Uterus (tissue), 4 donors: ENCODE measurements around the gene TTC38. TPM values are rescaled to one million over a fixed set of nuclear protein-coding genes. Genes with fewer than 3 reads are reported as not detected.
"Not testable (repeated sequence)": the region's sequence is repeated elsewhere in the genome, so short reads cannot be mapped to it uniquely, and the experiment has no call there.

Source experiments
- DNase-seq, 2 donors: peaks; one replicate each; pipeline ENCODE4 v3.0.0-alpha.2; 2019 to 2020
- H3K27ac ChIP-seq, 2 donors: fragments of 200-600 bp; sonication (generic); 1 replicate in 1 of 2; 2 replicates in 1 of 2; pipeline ENCODE4 v1.5.1; 2016 to 2018
- H3K27me3 ChIP-seq, 2 donors: fragments of 200-600 bp; sonication (generic); one replicate each; pipeline ENCODE4 v1.5.1; 2018 to 2019; ENCODE audit warnings: control low read depth in 1 of 2
- H3K36me3 ChIP-seq, 2 donors: fragments of 200-600 bp; sonication (generic); one replicate each; pipeline ENCODE4 v1.5.1; 2019; ENCODE audit warnings: control low read depth in 1 of 2
- H3K4me1 ChIP-seq, 2 donors: fragments of 200-600 bp; sonication (generic); one replicate each; pipeline ENCODE4 v1.5.1; 2018 to 2019; ENCODE audit warnings: control low read depth in 1 of 2
- H3K4me3 ChIP-seq, 2 donors: fragments of 200-600 bp; sonication (generic); 1 replicate in 1 of 2; 2 replicates in 1 of 2; pipeline ENCODE4 v1.5.1; 2018 to 2019; ENCODE audit warnings: mild to moderate bottlenecking in 1 of 2
- H3K9me3 ChIP-seq, 2 donors: fragments of 200-600 bp; sonication (generic); one replicate each; pipeline ENCODE4 v1.5.1; 2019; ENCODE audit warnings: control low read depth in 1 of 2
- CTCF ChIP-seq, 4 experiments: fragments of 200-600 bp in 2 of 4; fragments of 450-650 bp in 2 of 4; sonication (generic) in 2 of 4; IDR thresholded peaks; one replicate each; pipeline ENCODE4 v1.5.1; 2016 to 2019; ENCODE audit warnings: antibody characterized with exemption in 4 of 4, mild to moderate bottlenecking in 2 of 4, moderate library complexity in 1 of 4
- POLR2A ChIP-seq, 2 donors: fragments of 450-650 bp; IDR thresholded peaks; one replicate each; pipeline ENCODE4 v1.6.1; 2016; ENCODE audit warnings: antibody characterized with exemption in 2 of 2, mild to moderate bottlenecking in 1 of 2, moderate library complexity in 1 of 2
- intact Hi-C: fragments of 100-400 bp; cut with DNase I; formaldehyde crosslinking; loops from one replicate; pipeline ENCODE4 v1.15.1; 2023; ENCODE audit warnings: low total_unique reads
- total RNA-seq, 4 donors: library from RNA; depleted of rRNA in 3 of 4; stranded (reverse); fragments of >200 nt in 3 of 4; gene quantifications; one replicate each; pipeline versions ENCODE4 v1.1.0 to v1.2.4, GENCODE V29; 2014 to 2023
- donor health status: DM: yes; HTN: yes; CAD: no.

Gene TTC38
- total RNA-seq, 4 donors from 2014 or later = 7.7 to 50.0 (median 45.0) TPM

GRCh38 chr22:46309526-46310085 is 41.8 kb downstream of the TTC38 start:
- intact Hi-C loops = no loop called here
- TF ChIP-seq POLR2A (IDR thresholded peaks at IDR 0.05) = no peak
- no peak for DNase-seq

GRCh38 chr22:46312056-46312455 is 44.2 kb downstream of the TTC38 start:
- no peaks in the 10 kb centered on the region for H3K27me3 ChIP-seq
- no peaks in the 10 kb centered on the region for H3K36me3 ChIP-seq
- H3K9me3 ChIP-seq = no peaks in the 10 kb centered on the region
- intact Hi-C loops = no loop called here
- no peak overlapping the region for H3K27ac ChIP-seq
- no peaks in the 10 kb centered on the region for H3K4me1 ChIP-seq
- TF ChIP-seq CTCF (IDR thresholded peaks at IDR 0.05) (no peak), POLR2A (IDR thresholded peaks at IDR 0.05) (no peak)
- H3K4me3 ChIP-seq = no peak overlapping the region
- no peak for DNase-seq

More at GRCh38 chr22:46309526-46310085, 41.8 kb downstream of the TTC38 start:
- Histone ChIP-seq H3K4me3 (no peak overlapping the region), H3K4me1 (no peaks in the 10 kb centered on the region), H3K9me3 (no peaks in the 10 kb centered on the region), H3K27ac (no peak overlapping the region), H3K27me3 (no peaks in the 10 kb centered on the region), H3K36me3 (no peaks in the 10 kb centered on the region)

- H3K27me3 ChIP-seq, H3K9me3 ChIP-seq, intact Hi-C loops, DNase-seq, H3K4me1 ChIP-seq, H3K4me3 ChIP-seq, H3K36me3 ChIP-seq, H3K27ac ChIP-seq: not testable (repeated sequence)
These were observed 45.0 kb downstream of the TTC38 start for GRCh38 chr22:46312848-46313247.

- Histone ChIP-seq H3K9me3 (no peaks in the 10 kb centered on the region), H3K4me1 (no peaks in the 10 kb centered on the region), H3K27ac (no peak overlapping the region), H3K4me3 (no peak overlapping the region), H3K36me3 (no peaks in the 10 kb centered on the region), H3K27me3 (no peaks in the 10 kb centered on the region)
- intact Hi-C loops = loop anchor here (2.0 kb wide), 1 partner anchor 191 kb away; no protein-coding TSS in a partner anchor
- DNase-seq = no peak
- TF ChIP-seq CTCF (IDR thresholded peaks at IDR 0.05) (no peak), POLR2A (IDR thresholded peaks at IDR 0.05) (no peak)
These were observed 48.2 kb downstream of the TTC38 start for GRCh38 chr22:46315976-46316375.

- DNase-seq = no peak
- TF ChIP-seq POLR2A (IDR thresholded peaks at IDR 0.05) (no peak), CTCF (IDR thresholded peaks at IDR 0.05) (no peak)
- Histone ChIP-seq H3K4me1 (no peaks in the 10 kb centered on the region), H3K27ac (no peak overlapping the region), H3K36me3 (no peaks in the 10 kb centered on the region), H3K9me3 (no peaks in the 10 kb centered on the region), H3K27me3 (no peaks in the 10 kb centered on the region), H3K4me3 (no peak overlapping the region)
- intact Hi-C loops = no loop called here
These were observed 49.8 kb downstream of the TTC38 start for GRCh38 chr22:46317646-46318045.

- Histone ChIP-seq H3K27me3 (no peaks in the 10 kb centered on the region), H3K9me3 (no peaks in the 10 kb centered on the region), H3K27ac (no peak overlapping the region), H3K4me1 (no peaks in the 10 kb centered on the region), H3K4me3 (no peak overlapping the region), H3K36me3 (no peaks in the 10 kb centered on the region)
- DNase-seq = no peak
- intact Hi-C loops = no loop called here
- TF ChIP-seq POLR2A (IDR thresholded peaks at IDR 0.05) (no peak), CTCF (IDR thresholded peaks at IDR 0.05) (no peak)
These were observed 50.8 kb downstream of the TTC38 start for GRCh38 chr22:46318576-46318975.
